Left lung (tissue), 14 donors: ENCODE measurements around the gene CHI3L1. TPM values are rescaled to one million over a fixed set of nuclear protein-coding genes. Genes with fewer than 3 reads are reported as not detected.
"Not testable (repeated sequence)": the region's sequence is repeated elsewhere in the genome, so short reads cannot be mapped to it uniquely, and the experiment has no call there.

Experiments
- ATAC-seq: fragments of 200-7000 bp; cut with Tn5 transposase; one replicate; pipeline ENCODE4 v1.9.1; 2020; ENCODE audit warnings: moderate library complexity
- DNase-seq, 4 donors: peaks; one replicate each; pipeline ENCODE4 v3.0.0-alpha.2; 2013 to 2020
- H3K27ac ChIP-seq, 2 donors: fragments of 200-600 bp; sonication (generic) in 1 of 2; one replicate each; pipeline versions ENCODE4 v1.5.0 to v1.8.0; 2020 to 2021
- H3K27me3 ChIP-seq, 2 donors: fragments of 200-600 bp; sonication (generic) in 1 of 2; one replicate each; pipeline versions ENCODE4 v1.5.0 to v1.8.0; 2020 to 2021
- H3K36me3 ChIP-seq, 2 donors: fragments of 200-600 bp; sonication (generic) in 1 of 2; one replicate each; pipeline versions ENCODE4 v1.5.0 to v1.8.0; 2020 to 2021
- H3K4me1 ChIP-seq, 2 donors: fragments of 200-600 bp; one replicate each; pipeline ENCODE4 v1.8.0; 2021
- H3K4me3 ChIP-seq, 2 donors: fragments of 200-600 bp; sonication (generic) in 1 of 2; one replicate each; pipeline versions ENCODE4 v1.5.0 to v1.8.0; 2020 to 2021; ENCODE audit warnings: mild to moderate bottlenecking in 1 of 2
- H3K9me3 ChIP-seq, 2 donors: fragments of 200-600 bp; sonication (generic) in 1 of 2; one replicate each; pipeline versions ENCODE4 v1.5.0 to v1.8.0; 2020 to 2021
- intact Hi-C, 2 donors: fragments of 100-400 bp; cut with DNase I; formaldehyde crosslinking; loops; one replicate each; pipeline versions ENCODE4 v1.11.2 to v1.14.2; 2022
- long read RNA-seq, 12 donors: library from polyadenylated mRNA in 2 of 12; unstranded in 2 of 12; transcript quantifications; one replicate each; pipeline ENCODE4 v2.0.0 and lab custom pipeline, GENCODE V29; 2019 to 2026
- polyA plus RNA-seq, 6 donors: library from polyadenylated mRNA; unstranded; fragments of 120-200 nt; gene quantifications; one replicate each; pipeline ENCODE4 v1.2.1, GENCODE V29; 2013; ENCODE audit not compliant: insufficient read length in 6 of 6
- total RNA-seq, 2 donors: library from RNA; stranded (reverse); fragmentation: NEBNext Ultra II Directional; extraction: Animal tissue kit (Norgen Biotek cat#: 25700); gene quantifications; one replicate each; pipeline ENCODE4 v1.2.1, GENCODE V29; 2021
- TF ChIP-seq, protein P1 (sequence below), 2 donors: fragments of 200-600 bp; sonication (generic) in 1 of 2; IDR thresholded peaks; one replicate each; pipeline versions ENCODE4 v1.5.0 to v1.8.0; 2021; ENCODE audit warnings: antibody characterized with exemption in 2 of 2
- donor health status: DM: no; HTN: yes; CAD: no.
- donor health status: DM: no; HTN: no; CAD: no.

Gene CHI3L1
- total RNA-seq: 10 to 100 TPM; 49.7 to 74.9 TPM
- 1 to 10 TPM in 3 of 6 donors, under 1 TPM in 3; 0.44 to 1.5 (median 1.1) TPM for polyA plus RNA-seq
- long read RNA-seq, donor 1: 0 reads
- long read RNA-seq, donor 2: 0 reads
- long read RNA-seq, donor 3: 0 reads
- long read RNA-seq, donor 4, transcript CHI3L1-201 (10 exons, 1,792 nt): major isoform, 46 of 55 reads
- long read RNA-seq, donor 4, partial matches to known transcripts: 2 of 55 reads
- long read RNA-seq, donor 4, other reads (novel, unspliced or antisense): 7 of 55 reads
- long read RNA-seq, donor 5, partial matches to known transcripts: 0 of 1 reads
- long read RNA-seq, donor 5, other reads (novel, unspliced or antisense): 0 of 1 reads
- long read RNA-seq, donor 6: 0 reads
- long read RNA-seq, donor 7: 0 reads
- long read RNA-seq, donor 8: 0 reads
- long read RNA-seq, donor 9: 0 reads
- long read RNA-seq, donor 10, transcript CHI3L1-201 (10 exons, 1,792 nt): major isoform, 111 of 147 reads
- long read RNA-seq, donor 10, partial matches to known transcripts: 3 of 147 reads
- long read RNA-seq, donor 10, other reads (novel, unspliced or antisense): 33 of 147 reads
- long read RNA-seq, donor 11: 0 reads
- long read RNA-seq, donor 12: 0 reads

DNA sequence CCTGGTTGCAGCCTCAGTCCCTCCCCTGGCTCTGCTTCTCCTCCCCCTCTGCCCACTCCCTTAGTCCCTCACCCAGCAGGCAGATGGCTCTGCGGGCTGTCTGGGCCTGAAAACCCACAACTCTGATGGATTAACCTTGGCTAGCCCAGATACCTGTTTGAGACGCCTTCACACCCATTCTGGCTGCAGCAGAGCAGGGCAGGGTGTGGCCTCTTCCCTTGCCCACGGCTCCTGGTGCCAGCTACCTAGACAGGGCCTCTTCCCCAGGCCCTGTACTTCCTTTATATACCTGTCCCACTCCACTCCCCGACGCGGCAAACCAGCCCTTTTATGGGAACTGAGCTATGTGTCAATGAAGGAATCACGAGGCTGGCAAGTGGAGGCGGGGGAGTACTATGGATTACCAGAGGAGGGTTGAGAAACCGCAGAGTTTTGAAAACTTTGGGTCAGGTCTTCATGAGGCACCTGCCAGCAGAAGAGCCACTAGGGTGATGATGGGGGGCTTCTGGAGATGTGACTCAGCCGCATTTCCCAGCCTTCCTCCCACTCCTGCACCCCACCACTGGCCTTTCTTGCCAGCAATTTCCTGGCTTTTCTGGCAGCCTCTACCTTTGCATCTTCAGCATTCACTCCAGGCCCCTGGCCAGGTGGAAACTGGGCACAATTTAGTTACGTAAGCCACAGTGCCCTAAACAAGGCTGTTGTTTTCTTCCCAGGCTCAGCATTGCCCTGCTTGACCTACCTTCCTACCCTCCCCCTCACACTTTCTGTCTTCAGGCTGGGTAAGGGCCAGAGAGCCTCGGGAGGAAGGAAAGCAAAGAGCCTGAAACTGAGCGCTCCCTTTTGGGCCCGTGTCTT is at the start of gene CHI3L1:
TSS of gene CHI3L1 (minus strand) at position 259 of the 858 bp plus-strand sequence. CDS start at position 178, 81 bp downstream.
- peak in 1 of 4 donors; percentile 77 for DNase-seq

DNA sequence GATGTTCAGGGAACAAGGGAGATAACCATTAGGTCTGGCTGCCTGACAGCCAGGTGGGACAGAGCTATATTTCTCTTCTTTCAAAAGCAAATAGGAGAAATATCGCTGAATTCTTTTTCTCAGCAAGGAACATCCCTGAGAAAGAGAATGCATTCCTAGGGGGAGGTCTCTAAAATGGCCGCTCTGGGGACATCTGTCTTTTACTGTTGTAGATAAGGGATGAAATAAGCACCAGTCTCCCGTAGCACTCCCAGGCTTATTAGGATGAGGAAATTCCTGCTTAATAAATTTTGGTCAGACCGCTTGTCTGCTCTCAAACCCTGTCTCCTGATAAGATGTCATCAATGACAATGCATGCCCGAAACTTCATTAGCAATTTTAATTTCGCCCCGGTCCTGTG is 48.4 kb upstream of the CHI3L1 start:
- H3K4me1 ChIP-seq, H3K4me3 ChIP-seq, intact Hi-C loops: not testable (repeated sequence)

More for the DNA sequence above, at the start of gene CHI3L1:
- TF ChIP-seq, protein P1, sequence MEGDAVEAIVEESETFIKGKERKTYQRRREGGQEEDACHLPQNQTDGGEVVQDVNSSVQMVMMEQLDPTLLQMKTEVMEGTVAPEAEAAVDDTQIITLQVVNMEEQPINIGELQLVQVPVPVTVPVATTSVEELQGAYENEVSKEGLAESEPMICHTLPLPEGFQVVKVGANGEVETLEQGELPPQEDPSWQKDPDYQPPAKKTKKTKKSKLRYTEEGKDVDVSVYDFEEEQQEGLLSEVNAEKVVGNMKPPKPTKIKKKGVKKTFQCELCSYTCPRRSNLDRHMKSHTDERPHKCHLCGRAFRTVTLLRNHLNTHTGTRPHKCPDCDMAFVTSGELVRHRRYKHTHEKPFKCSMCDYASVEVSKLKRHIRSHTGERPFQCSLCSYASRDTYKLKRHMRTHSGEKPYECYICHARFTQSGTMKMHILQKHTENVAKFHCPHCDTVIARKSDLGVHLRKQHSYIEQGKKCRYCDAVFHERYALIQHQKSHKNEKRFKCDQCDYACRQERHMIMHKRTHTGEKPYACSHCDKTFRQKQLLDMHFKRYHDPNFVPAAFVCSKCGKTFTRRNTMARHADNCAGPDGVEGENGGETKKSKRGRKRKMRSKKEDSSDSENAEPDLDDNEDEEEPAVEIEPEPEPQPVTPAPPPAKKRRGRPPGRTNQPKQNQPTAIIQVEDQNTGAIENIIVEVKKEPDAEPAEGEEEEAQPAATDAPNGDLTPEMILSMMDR (IDR thresholded peaks at IDR 0.05): no peak
- peak; percentile 81 for ATAC-seq
- no peaks in the 10 kb centered on the region for H3K9me3 ChIP-seq
- H3K4me3 ChIP-seq: peak within 1 kb of the TSS in 1 of 2 donors; percentile 17
- H3K36me3 ChIP-seq: no peaks in the 10 kb centered on the region
- no peaks in the 10 kb centered on the region for H3K27me3 ChIP-seq
- intact Hi-C loops: no loop called here
- H3K27ac ChIP-seq: peak within 1 kb of the TSS; percentile 56 to 75
- peaks cover 12 to 28% of the 10 kb centered on the region in 2 donors for H3K4me1 ChIP-seq

DNA sequence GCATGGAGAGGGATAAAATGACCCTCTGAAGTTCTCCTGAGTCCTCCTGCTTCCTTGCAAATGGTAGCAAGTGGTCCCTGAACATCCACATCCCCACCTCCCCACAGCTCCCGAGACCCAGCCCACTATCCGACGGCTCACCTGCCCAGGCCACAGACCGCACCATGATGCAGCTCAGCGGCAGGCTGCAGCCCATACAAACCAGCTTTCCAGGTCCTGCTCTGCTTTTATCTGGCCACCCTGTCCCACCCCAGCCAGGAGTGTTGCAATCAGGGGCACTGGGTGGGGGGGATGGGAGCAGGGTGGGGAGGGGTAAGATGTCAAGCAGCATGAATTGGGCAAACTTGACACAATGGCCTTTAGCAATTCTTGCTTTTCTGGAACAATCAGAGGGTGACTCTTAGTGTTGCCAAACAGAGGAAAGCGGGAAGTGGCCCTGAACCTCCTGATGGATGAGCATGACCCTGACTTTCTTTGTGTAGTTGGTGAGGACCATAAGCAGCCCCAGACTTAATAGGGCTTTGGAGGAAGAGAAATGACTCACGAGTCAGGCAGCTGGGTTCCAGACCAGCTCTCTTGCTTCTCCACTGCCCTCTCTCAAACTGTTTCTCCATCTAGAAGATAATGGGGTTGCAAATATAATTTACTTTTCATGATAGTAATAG is 43.1 kb upstream of the CHI3L1 start, which contains the start of gene CHIT1:
TSS of gene CHIT1 (minus strand) at position 203 of the 665 bp plus-strand sequence. CDS start at position 166, 37 bp downstream.
- no peaks in the 10 kb centered on the region for H3K4me1 ChIP-seq
- intact Hi-C loops: no loop called here
- no peak within 1 kb of the TSS for H3K4me3 ChIP-seq
- H3K36me3 ChIP-seq: no peaks in the 10 kb centered on the region
- H3K27ac ChIP-seq: no peak within 1 kb of the TSS
- DNase-seq: no peak
- H3K27me3 ChIP-seq: peaks cover 0 to 4% of the 10 kb centered on the region in 2 donors
- peaks cover 0 to 9% of the 10 kb centered on the region in 2 donors for H3K9me3 ChIP-seq
- TF ChIP-seq, protein P1 (IDR thresholded peaks at IDR 0.05): no peak
- ATAC-seq: no peak

More for the DNA sequence above, 48.4 kb upstream of the CHI3L1 start:
- H3K36me3 ChIP-seq, DNase-seq, H3K27ac ChIP-seq, ATAC-seq, H3K27me3 ChIP-seq: not testable (repeated sequence)
- H3K9me3 ChIP-seq: peaks cover 0 to 25% of the 10 kb centered on the region in 2 donors

DNA sequence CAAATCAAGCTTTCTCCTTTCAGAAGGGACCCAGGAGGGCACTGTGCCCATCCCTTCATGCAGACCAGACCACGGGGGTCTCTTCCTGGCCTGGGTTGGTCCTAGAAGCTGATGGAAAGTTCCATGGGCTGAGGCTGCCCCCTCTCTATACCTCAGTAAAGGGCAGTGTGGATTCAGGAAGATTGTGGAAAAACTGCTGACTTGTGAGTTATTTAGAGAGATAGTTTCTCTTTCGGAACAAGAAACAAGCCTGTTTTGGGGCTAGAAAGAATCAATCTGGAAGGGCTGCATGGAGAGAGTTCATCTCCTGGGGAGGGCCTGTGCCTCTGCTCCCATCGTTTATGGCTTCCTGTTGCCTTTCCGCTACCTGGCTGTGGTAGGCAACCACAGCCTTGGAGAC is 42.2 kb upstream of the CHI3L1 start:
- Histone ChIP-seq H3K4me1 (no peaks in the 10 kb centered on the region), H3K9me3 (peaks cover 0 to 1% of the 10 kb centered on the region in 2 donors), H3K36me3 (no peaks in the 10 kb centered on the region), H3K27me3 (peaks cover 0 to 4% of the 10 kb centered on the region in 2 donors), H3K4me3 (no peak overlapping the region), H3K27ac (no peak overlapping the region)
- TF ChIP-seq, protein P1 (IDR thresholded peaks at IDR 0.05): no peak
- no peak for DNase-seq
- intact Hi-C loops: no loop called here
- no peak for ATAC-seq
